Measurements from ENCODE around the gene USP10.
A peak's percentile ranks its signal among the peaks of the same experiment; 100 is the strongest.

Gene USP10

DNA sequence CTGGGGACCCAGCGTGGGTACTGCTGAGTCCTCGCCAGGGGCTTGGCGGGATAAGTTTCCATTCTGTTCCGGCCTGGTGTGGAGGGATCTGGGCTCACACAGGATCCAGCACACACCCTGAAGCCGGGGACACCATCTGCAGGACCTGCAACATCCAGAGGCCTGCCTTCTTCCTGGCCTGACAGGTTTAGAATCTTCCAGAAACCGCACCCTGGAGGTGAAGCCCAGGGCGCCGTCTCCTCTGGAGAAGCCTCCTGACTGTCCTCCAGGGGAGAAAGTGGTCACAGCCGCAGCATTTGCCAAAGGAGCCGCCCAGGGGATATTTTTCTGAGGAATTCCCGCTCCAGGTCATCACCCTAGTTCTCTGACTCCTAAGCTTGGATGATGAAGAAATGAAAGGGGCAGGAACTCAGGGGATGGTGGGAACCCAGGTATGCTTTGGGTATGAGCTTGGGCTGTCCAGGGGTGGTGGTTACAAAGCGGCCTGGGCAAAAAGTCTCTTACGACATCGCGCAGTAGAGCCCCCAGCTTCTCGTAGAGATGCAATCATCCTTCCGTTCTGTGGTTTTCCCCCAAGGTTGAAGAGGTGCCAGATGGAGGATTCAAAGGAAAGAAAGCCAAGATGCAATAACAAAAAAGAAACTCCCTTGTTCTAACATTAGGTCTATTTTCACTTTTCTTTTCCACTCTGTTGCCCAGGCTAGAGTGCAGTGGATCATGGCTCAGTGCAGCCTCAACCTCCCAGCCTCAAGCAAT is 110.9 kb downstream of the USP10 start:
- DNase-seq: no peak

DNA sequence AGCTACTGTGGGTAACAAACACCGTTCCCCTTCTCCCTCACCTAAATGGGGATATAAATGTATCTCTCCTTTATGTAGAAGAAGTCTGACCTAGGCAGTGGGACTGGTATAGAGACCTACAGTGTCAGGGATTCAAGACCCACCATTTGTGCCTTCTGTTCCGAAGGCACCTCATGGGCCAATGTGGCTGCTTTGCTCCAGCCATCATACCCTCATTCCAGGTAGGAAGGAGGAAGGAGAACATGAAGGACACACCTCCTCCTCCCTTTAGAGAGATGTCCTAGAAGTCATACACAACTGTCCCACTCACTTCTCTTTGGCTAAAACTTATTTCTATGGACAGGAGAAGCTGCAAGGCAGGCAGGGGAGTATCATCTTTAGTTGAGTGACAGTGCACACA is 111.7 kb downstream of the USP10 start:
- DNase-seq: no peak

DNA sequence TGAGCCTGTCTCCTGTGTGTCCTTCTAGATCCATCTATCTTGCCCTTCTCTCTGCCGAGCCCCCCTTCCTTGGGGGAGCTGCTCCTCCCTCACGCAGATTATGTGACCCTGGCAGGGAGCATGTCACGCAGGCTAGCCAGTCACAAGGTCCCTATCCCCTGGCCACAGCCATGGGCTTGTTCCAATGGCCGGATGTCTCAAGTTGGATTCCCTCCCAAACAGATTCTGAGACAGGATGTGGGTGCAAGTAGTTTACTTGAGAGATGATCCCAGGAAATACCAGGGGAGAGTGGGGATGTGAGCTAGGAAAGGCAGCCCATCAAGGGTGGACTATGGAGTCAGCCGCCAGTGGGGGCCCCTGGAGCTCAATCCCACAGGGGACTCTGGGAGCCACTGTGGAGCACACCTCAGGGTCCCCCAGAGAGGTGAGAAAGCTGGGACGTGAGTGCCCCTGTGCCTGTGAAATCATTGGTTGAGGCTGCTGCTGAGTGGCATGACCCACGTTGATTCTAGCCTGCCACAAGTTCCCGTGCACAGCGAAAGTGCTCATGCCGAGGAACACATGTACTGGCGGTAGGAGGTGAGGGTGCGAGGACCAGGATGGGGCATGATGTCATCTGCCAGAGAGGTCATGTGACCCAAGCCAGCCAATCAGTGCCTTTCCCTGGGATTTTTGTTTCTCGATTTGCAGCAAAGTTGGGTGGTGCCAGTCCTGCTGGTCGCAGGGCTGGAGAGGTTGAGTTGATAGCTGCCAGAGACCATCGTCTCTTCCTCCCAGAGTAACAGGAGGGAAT is 113.5 kb downstream of the USP10 start:
- DNase-seq: no peak

DNA sequence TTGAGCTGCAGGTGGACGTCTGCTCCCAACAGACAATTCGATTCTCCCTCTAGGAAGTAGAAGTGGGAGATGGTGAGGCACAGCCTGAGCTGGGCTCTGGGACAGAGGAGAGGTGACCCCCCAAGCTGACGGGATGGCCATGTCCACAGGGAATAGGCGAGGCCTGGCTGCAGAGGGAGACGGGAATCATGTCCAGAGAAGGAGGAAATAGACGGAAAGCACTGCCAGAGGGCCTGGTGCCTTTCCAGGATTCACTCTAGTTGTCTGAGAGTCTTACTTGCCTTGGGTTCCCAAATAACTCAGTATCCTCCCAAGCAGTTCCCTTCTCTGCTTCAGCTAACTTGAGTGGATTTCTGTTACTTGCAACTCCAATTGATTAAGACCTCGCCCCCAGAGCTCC is 115.7 kb downstream of the USP10 start:
- no peak for DNase-seq

DNA sequence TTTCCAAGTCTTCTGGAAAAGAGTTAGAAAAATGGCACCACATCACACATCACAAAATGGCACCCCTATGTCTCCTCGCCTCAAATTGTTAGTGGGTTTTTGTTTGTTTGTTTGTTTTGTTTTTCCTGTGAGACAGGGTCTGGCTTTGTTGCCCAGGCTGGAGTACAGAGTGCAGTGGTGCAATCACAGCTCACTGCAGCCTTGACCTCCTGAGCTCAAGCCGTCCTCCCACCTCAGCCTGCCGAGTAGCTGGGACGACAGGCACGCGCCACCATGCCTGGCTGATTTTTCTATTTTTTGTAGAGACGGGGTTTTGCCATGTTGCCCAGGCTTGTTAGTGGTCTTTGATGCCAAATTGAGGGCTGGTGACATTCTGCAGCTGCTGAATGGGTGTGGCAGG is 116.2 kb downstream of the USP10 start:
- no peak for DNase-seq

DNA sequence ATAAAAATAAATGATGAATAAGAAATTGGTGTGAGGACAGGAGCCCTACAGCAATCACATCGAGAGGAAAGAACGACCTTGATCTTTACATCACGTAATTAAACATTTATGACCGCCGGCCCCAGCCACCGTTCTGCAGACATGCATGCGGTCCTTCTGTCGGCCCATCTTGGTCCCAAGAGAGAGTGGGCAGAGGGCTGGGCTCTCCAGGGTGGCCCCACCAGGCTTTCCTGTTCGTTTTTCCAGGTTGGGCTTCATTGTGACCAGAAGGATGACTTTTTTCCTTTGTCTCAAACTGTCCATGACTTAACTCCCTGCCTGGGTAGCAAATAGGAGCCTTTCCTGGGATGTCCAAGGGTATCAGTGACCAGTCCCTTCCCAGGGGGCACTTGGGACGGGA is 116.7 kb downstream of the USP10 start:
- DNase-seq: no peak

DNA sequence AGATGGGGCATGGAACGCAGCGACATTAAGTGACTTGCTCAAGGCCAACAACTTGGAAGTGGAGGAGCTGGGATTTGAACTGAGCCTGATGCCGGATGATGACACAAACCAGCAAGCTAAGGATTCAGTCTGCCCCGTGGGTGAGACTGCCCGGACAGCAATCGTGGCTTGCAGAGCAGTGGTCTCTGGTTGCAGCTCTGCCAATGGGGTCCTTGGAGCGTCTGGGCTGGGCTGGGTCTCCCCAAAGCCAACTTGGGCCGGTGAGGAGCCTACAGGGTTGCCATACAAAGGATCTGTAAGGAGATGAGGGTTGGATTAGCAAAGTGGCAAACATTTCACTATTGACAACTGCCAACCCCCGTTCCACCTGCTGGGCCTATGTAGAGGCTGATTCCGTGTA is 117.4 kb downstream of the USP10 start:
- no peak for DNase-seq

DNA sequence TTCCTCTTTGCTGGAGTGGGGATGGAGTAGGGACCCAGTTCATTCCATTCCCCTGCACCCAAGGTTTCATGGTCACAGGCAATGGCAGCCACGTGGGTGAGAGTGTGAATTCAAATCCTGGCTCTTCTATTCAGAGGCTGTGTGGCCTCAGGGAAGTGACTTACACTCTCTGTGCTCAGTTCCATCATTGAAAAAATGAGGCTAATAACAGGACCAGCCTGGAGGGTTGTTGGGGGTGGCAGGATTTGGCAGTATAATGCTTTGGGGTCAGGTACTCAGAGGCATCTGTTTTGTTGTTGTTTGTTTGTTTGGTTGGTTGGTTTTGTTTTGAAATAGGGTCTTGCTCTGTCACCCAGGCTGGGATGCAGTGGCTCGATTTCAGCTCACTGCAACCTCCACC is 117.8 kb downstream of the USP10 start:
- no peak for DNase-seq

DNA sequence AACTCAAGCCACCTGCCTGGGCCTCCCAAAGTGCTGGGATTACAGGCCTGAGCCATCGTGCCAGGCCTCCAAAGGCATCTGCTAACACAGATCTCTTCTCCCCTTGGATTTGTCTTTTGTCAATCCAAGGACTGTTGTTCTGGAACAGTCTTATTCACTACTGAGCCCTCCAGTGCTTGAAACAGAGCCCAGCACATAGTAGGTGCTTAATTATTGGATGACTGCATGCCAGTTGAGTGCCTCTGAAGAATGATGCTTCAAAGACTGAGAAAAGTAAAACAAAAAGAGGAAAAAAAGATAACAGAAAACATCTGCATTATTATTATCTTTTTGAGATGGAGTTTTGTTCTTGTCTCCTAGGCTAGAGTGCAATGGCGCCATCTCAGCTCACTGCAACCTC is 118.3 kb downstream of the USP10 start:
- DNase-seq: no peak

DNA sequence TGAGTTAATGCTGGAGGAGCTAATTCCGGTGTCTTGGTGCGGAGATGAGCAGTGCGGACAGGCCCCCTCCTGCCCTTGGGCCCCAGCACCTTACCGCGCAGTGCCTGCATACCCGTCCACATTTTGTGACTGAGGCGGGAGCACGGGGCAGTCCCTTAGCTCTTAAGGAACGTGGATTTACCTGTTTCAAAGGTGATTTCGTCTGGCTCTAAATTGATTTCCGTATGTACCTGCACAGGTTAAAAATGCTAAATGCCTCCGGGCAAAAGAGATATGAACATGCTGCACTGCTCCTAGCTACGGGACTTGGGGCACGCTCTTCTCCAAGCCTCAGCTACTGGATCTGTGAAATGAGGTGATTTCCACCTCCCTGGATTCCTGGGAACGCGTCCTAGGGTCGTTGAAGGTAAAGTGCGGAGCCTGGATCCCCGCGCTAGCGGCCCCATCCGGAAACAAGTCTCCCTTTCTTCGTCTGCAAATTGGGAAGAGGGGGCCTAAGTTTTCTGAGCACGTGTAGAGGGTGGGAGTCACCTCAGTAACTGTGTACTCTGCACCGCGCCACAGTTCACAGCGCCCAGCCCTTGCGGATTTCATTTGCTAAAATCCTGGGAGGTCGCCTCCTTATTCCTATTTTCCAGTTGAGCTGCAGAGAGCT is 119.3 kb downstream of the USP10 start:
- no peak for DNase-seq

DNA sequence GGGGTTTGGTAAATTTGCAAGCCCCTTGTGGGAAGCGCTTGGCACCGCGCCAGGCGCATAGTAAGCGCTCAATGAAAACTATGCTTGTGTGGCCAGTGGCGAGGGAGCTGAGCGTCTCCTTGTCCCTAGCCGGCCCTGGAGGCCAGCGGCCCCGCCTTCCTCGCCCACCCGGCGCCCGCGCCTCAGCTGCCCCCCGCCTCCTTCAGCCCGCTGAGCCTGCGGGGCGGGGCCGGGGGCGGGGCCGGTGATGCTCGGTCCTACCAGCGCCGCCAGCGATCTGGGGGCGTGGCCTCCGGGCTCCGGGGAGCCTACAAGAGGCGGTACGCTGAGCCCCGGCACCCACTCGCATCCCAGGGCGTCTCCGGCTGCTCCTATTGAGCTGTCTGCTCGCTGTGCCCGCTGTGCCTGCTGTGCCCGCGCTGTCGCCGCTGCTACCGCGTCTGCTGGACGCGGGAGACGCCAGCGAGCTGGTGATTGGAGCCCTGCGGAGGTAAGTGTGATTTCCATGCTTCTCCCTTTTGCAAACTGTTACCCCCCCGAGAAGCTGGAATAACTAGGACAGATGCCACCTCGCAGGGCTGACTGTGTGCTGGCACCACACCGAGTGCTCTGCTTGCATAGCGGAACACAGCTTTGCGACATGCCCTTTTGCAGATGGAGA is 120.0 kb downstream of the USP10 start, which contains the start of gene CRISPLD2:
TSS of gene CRISPLD2 (plus strand) at position 342 of the 661 bp plus-strand sequence. CDS start 18,511 bp downstream, outside the sequence.
- peak; percentile 77 for DNase-seq

DNA sequence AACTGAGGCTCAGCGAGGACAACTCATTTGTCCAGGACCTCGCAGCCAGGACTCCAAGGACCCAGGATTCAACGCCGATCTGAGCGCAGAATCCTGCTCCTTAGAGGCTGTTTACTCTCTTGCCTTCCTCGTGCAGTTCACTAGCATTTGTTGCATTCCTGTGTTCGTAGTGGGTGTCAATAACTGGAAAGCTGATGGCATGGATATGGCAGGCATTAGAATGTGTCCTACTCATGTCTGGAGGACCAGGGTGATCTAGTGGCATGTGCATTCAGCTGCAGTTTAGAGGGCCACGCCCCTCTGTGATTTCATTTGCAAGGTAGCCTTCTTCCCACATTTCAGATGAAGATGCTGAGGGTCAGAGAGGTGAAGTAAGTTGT is 120.5 kb downstream of the USP10 start:
- no peak for DNase-seq

DNA sequence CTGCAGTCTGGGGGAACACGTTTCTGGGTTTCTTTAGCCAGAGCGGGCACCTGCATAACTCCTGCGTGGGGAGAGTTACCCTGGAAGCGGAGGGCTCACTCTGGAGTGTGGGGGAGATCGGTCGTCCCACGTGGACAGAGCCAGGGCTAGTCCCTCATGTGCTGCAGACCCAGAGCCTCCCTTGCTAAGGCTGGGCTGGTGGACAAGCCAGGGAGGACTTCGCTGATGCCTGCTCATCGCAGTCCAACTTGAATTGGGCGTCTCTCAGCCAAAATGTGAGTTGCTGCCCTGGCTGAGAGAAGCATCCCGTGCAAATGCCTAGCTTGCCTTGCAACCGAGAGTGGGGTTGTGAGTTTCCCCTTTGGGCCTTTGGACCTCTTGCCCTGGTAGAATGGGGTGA is 121.0 kb downstream of the USP10 start:
- no peak for DNase-seq

DNA sequence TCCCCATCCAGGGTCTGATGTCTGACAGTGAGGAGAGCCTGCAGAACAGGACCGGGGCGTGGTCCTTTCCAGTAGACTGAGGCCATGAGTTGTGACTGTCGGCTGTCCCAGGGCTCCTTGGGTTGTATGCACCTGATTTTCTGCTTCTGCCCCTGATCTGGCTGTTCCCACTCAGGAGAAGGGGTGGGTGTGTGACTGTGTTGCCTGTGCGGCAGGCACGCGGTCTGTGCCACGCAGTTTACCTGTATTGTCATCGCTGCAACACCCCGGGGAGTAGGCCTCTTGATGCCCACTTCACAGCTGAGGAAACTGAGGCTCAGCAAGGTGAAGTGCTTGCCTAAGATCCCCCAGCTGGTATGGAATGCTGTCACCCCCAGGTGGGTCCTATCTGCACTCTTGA is 121.4 kb downstream of the USP10 start:
- no peak for DNase-seq

DNA sequence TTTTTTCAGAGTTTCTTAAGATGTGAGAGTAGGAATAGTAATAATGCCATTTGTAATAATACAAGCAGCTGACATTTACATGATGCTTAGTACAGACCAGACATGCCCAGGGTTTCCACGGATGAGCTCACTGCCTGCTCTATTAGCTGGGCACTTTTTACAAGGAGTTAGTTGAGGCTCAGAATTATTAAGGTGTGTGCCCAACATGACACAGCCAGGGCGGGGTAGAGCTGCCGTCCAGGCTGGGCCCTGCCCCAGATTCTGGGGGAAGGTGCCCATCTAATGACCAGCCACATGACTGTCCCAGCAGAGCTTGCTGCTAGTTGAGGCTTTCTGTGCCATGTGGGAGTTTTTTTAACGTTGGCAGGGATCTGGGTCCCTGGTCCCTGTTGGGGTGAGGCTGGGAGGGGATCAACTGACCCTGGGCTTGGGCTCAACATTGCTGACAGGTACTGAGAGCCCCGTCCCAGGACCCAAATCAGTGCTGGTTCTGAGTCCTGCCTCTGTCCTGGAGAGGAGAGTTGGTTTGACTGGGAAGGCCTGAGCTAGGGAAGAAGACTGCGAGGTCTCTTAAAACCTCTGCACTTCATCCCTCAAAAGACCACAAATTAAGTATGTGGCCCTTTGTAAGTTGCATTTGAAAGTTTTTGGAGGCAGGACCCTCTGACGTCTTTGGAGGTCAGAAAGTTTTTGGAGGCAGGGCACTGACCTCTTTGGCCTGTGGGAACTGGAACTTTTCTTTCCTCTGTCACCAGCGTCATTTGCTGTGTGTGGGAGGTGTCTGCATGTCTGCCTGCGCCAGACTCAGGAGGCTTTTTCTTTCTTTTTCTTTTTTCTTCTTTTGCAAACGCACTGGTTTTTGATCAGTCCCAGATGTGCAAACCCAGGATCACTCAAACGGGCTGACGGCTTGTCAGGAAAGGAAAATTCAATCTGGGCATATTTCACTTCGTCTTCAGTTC is 122.2 kb downstream of the USP10 start:
- DNase-seq: no peak

DNA sequence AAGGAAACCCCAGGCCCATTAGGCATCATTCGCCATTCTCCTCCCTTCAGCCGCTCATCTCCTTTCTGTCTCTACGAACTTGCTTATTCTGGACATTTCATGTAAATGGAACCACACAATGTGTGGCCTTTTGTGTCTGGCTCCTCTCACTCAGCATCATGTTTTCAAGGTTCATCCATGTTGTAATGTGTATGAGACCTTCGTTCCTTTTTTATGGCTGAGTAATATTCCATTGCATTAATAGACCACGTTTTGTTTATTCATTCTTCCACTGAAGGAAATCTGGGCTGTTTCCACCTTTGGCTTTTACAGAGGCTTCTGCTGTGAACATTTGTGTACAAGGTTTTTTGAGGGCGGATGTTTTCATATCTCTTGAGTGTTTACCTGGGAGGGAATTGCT is 123.2 kb downstream of the USP10 start:
- no peak for DNase-seq

DNA sequence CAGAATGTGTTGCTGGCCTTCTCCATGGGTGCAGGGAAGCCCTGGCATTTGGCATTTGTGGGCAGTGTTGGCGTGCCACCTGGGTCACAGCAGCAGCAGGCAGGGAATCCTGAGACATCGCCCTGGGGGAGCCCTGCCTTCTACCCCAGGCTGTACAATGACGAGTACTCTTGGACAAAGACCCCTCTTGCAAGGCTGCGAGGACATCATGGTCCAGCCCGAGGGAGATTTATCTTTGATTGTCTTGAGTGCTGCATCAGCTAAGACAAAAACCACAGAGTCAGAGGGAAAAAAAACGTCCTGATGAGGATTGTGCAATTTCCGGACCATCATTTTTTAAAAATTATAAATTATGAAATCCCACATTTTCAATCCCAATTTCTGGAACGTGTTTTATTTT is 123.7 kb downstream of the USP10 start:
- no peak for DNase-seq

DNA sequence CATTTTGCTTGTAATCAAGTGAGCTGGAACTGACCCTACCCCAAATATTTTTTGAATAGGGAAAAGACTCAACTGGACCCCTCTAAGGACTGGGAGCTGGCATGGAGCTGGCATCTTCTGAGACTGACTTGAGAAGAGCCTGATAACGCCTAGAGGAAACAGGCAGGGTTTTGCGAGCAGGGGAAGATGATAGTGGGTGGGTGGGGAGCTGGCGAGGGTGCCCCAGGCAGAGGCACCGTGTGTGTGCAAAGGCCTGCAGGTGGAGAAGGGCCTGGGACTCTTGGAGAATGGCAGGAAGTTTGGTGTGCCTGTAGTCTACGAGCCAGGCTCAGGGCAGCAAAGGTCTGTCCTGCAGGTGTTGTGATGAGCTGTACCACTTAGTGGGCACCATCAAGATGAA is 124.1 kb downstream of the USP10 start:
- DNase-seq: no peak

DNA sequence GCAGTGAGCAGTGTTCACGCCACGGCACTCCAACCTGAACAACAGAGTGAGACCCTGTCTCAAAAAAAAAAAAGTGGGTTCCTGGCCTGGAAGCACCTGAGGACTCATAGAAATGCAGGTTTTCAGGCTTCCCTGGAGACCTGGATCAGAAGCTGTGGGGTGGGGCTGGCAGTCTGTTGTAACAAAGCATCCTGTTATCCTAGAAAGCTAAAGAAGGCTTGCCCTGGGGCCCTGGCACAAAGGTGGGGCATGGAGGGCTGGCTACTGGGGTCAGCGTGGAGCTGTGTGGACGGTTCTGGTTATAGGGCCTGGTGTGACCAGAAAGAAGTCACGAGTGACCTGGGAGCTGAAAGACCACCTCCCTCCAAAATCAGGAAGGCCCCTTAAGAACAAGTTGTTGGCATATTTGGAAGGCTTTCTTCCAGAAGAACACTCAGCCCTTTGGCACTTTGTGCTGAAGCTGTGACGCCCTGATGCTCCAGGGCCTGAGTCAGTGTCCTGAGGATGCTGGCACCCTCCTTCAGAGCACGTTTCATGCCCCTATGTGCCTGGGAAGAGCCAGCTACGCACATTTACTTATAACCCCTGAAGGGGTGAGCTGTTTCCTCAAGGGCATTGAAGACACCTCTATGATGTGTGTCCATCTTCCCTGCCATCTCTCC is 126.2 kb downstream of the USP10 start:
- DNase-seq: no peak

DNA sequence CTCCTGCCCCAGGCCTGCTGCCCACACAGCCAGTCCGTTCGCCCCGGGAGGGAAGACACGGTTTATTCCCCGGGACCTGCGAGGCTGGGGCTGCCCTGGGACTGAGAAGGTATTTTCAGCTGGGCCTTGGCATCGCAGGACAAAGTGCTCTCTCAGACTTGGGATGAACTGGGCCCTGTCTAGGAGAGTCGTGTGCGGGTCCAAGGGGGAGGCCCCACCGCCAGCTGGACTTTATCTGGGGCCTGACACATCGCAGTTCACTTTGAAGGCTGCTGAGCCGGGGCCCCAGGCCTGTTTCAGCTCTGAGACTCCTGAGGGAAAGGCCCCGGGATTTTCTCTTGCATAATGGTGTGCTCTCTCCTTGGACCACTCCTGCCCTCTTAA is 126.8 kb downstream of the USP10 start:
- DNase-seq: no peak

DNA sequence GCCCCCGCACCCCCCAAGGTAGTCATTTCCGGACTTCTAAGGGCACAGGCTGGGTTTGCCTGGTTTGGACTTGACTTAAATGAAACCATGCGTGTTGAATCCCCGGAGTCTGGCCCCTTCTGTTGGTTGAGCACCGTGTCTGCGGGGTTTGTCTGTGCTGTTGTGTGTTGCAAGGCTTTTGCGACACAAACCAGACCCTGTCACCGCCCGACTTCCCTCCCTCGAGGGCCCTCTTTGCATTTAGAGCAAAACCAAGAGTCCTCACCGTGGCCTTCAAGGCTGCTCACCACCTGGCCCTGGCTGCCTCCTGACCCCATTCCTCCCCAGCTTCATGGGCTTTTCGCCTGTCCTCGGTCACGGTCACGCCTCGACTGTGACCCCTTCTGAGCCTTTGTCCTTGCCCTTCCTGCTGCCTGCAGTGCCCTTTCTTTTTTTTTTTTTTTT is 127.4 kb downstream of the USP10 start:
- no peak for DNase-seq

DNA sequence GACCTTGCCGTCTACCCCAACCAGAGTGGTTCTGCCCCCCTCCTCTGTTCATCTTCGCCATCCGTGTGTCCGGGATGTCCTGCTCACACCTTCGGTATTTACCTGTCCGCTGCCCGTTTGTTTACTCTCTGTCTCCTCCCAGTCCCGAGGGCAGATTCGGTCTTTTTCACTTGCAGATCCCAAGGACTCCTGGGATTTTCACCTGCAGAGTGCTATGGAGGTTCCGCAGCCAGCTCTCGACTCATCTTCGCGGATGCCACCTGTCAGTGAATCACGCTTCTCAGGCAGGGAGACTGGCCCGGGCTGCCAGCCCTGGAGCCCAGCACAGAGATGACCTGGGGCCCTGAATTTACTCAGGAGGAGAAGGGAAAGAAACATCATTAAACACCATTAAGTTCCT is 128.1 kb downstream of the USP10 start:
- no peak for DNase-seq
